ENCODE measurements around the gene ZNF512B.

Gene ZNF512B

GRCh38 chr20:63970714-63971431 lies 1.1 kb upstream of the ZNF512B start:
- no peak overlapping the region for H3K4me3 ChIP-seq (ENCODE audit: low read length)

GRCh38 chr20:63968928-63969760 lies 586 bp downstream of the ZNF512B start:
- Histone ChIP-seq H3K9me3 (ENCODE audit: control insufficient read depth, insufficient read depth, low read length) (peaks cover 8% of the 10 kb centered on the region), H3K27ac (ENCODE audit: low read depth, low read length) (peak overlapping the region; percentile 34), H3K4me3 (ENCODE audit: low read length) (peak overlapping the region; percentile 78), H3K4me2 (ENCODE audit: low read length) (peak overlapping the region; percentile 92), H3K4me1 (ENCODE audit: control insufficient read depth, low read length) (peaks cover 40% of the 10 kb centered on the region), H3K79me2 (ENCODE audit: control insufficient read depth, low read length) (peaks cover 17% of the 10 kb centered on the region), H3K9me2 (replicated peaks; ENCODE audit: control insufficient read depth, low read length) (no peaks in the 10 kb centered on the region), H3F3A (ENCODE audit: control insufficient read depth, insufficient read depth) (peaks cover 9% of the 10 kb centered on the region), H3K27me3 (ENCODE audit: control insufficient read depth, low read length) (no peaks in the 10 kb centered on the region), H3K36me3 (ENCODE audit: control insufficient read depth, low read length) (peaks cover 50% of the 10 kb centered on the region), H4K20me1 (ENCODE audit: control insufficient read depth, insufficient read depth, low read depth, low read length) (no peaks in the 10 kb centered on the region)
- TF ChIP-seq EZH2phosphoT487 (IDR thresholded peaks at IDR 0.05; ENCODE audit: borderline replicate concordance, low read length) (no peak), CTCF (IDR thresholded peaks at IDR 0.05; ENCODE audit: low read depth, low read length, poor library complexity, severe bottlenecking) (no peak)

More at GRCh38 chr20:63970714-63971431, 1.1 kb upstream of the ZNF512B start:
- peaks cover 9% of the 10 kb centered on the region for H3F3A ChIP-seq (ENCODE audit: control insufficient read depth, insufficient read depth)
- H4K20me1 ChIP-seq (ENCODE audit: control insufficient read depth, insufficient read depth, low read depth, low read length): no peaks in the 10 kb centered on the region
- peaks cover 8% of the 10 kb centered on the region for H3K9me3 ChIP-seq (ENCODE audit: control insufficient read depth, insufficient read depth, low read length)
- peak overlapping the region; percentile 59; the same call in 1 of the 2 replicates for H3K4me2 ChIP-seq (ENCODE audit: low read length)
- no peaks in the 10 kb centered on the region for H3K9me2 ChIP-seq (replicated peaks; ENCODE audit: control insufficient read depth, low read length)
- H3K27me3 ChIP-seq (ENCODE audit: control insufficient read depth, low read length): no peaks in the 10 kb centered on the region
- H3K27ac ChIP-seq (ENCODE audit: low read depth, low read length): no peak overlapping the region
- H3K4me1 ChIP-seq (ENCODE audit: control insufficient read depth, low read length): peaks cover 42% of the 10 kb centered on the region
- TF ChIP-seq CTCF (IDR thresholded peaks at IDR 0.05; ENCODE audit: low read depth, low read length, poor library complexity, severe bottlenecking) (no peak), EZH2phosphoT487 (IDR thresholded peaks at IDR 0.05; ENCODE audit: borderline replicate concordance, low read length) (no peak)
- H3K79me2 ChIP-seq (ENCODE audit: control insufficient read depth, low read length): peaks cover 17% of the 10 kb centered on the region
- H3K36me3 ChIP-seq (ENCODE audit: control insufficient read depth, low read length): peaks cover 50% of the 10 kb centered on the region

- H3K27me3 ChIP-seq (ENCODE audit: control insufficient read depth, low read length): no peaks in the 10 kb centered on the region
- peaks cover 8% of the 10 kb centered on the region for H3F3A ChIP-seq (ENCODE audit: control insufficient read depth, insufficient read depth)
- peak overlapping the region; percentile 92 for H3K4me2 ChIP-seq (ENCODE audit: low read length)
- peaks cover 54% of the 10 kb centered on the region for H3K36me3 ChIP-seq (ENCODE audit: control insufficient read depth, low read length)
- H3K4me1 ChIP-seq (ENCODE audit: control insufficient read depth, low read length): peaks cover 32% of the 10 kb centered on the region
- peaks cover 8% of the 10 kb centered on the region for H3K9me3 ChIP-seq (ENCODE audit: control insufficient read depth, insufficient read depth, low read length)
- H3K9me2 ChIP-seq (replicated peaks; ENCODE audit: control insufficient read depth, low read length): no peaks in the 10 kb centered on the region
- no peak for TF ChIP-seq EZH2phosphoT487 (IDR thresholded peaks at IDR 0.05; ENCODE audit: borderline replicate concordance, low read length)
- no peak for TF ChIP-seq CTCF (IDR thresholded peaks at IDR 0.05; ENCODE audit: low read depth, low read length, poor library complexity, severe bottlenecking)
- H3K27ac ChIP-seq (ENCODE audit: low read depth, low read length): peak overlapping the region; percentile 34; the same call in 1 of the 2 replicates
- peaks cover 17% of the 10 kb centered on the region for H3K79me2 ChIP-seq (ENCODE audit: control insufficient read depth, low read length)
- no peaks in the 10 kb centered on the region for H4K20me1 ChIP-seq (ENCODE audit: control insufficient read depth, insufficient read depth, low read depth, low read length)
- peak overlapping the region; percentile 78 for H3K4me3 ChIP-seq (ENCODE audit: low read length)
These were observed 1.4 kb downstream of the ZNF512B start for GRCh38 chr20:63968136-63968927.
